ENCODE results near the gene EIF1AX.

DNA sequence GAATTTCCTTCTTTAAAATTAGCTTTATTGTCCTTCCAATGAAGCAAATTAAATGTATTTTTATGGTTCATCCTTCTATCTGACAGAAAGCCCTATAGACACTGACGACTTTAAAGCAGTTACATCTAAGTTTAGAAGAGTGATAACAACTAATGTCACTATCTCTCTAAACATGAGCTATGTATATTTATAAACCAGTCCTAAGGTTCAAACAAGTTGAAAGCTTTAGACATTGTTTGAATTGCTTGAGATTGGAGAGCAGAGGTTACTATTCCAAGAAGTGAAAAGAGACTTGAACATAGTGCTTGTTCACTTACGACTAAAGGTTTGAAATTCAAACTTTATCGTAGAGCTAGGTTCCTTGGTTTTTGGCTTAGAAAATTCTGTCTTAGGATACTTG is 30.2 kb upstream of the EIF1AX start:
- TF ChIP-seq POLR2A (IDR thresholded peaks at IDR 0.05) (no peak), POLR2AphosphoS5 (IDR thresholded peaks at IDR 0.05) (no peak)
- TF ChIP-seq, protein P1, sequence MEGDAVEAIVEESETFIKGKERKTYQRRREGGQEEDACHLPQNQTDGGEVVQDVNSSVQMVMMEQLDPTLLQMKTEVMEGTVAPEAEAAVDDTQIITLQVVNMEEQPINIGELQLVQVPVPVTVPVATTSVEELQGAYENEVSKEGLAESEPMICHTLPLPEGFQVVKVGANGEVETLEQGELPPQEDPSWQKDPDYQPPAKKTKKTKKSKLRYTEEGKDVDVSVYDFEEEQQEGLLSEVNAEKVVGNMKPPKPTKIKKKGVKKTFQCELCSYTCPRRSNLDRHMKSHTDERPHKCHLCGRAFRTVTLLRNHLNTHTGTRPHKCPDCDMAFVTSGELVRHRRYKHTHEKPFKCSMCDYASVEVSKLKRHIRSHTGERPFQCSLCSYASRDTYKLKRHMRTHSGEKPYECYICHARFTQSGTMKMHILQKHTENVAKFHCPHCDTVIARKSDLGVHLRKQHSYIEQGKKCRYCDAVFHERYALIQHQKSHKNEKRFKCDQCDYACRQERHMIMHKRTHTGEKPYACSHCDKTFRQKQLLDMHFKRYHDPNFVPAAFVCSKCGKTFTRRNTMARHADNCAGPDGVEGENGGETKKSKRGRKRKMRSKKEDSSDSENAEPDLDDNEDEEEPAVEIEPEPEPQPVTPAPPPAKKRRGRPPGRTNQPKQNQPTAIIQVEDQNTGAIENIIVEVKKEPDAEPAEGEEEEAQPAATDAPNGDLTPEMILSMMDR (IDR thresholded peaks at IDR 0.05 in 8 of 11, conservative IDR thresholded peaks at IDR 0.05 in 3 of 11), result no peak
